GM23338 (cell line): ENCODE data around the gene EPHA4.

Source experiments
- CREB1 ChIP-seq: fragments of 250-450 bp; sonication (Bioruptor Pico); IDR thresholded peaks from 2 replicates; pipeline ENCODE4 v1.5.0; 2020; ENCODE audit warnings: low read depth, mild to moderate bottlenecking, moderate library complexity
- CTCF ChIP-seq, 2 experiments: fragments of 200-600 bp in 1 of 2; sonication (generic) in 1 of 2; conservative IDR thresholded peaks; 2 replicates each; pipeline versions ENCODE4 v1.5.1 to v1.6.1; 2016 to 2017; ENCODE audit warnings: antibody characterized with exemption in 2 of 2, low read depth in 2 of 2, mild to moderate bottlenecking in 2 of 2, moderate library complexity in 1 of 2
- EZH2 ChIP-seq: fragments of 200-600 bp; sonication (generic); IDR thresholded peaks from one replicate; pipeline ENCODE4 v1.8.0; 2017; ENCODE audit warnings: antibody characterized with exemption, mild to moderate bottlenecking, low read depth; ENCODE audit not compliant: unreplicated experiment
- EZH2phosphoT487 ChIP-seq: fragments of 200-600 bp; sonication (generic); IDR thresholded peaks from one replicate; pipeline ENCODE4 v1.8.1; 2018; ENCODE audit warnings: antibody characterized with exemption; ENCODE audit not compliant: unreplicated experiment
- JUNB ChIP-seq: IDR thresholded peaks from one replicate; pipeline ENCODE4 v1.6.1; 2016; ENCODE audit warnings: antibody characterized with exemption; ENCODE audit not compliant: unreplicated experiment
- POLR2AphosphoS5 ChIP-seq: IDR thresholded peaks from 2 replicates; pipeline ENCODE4 v1.6.1; 2016; ENCODE audit warnings: antibody characterized with exemption, low read depth
- STAT1 ChIP-seq: IDR thresholded peaks from one replicate; pipeline ENCODE4 v1.6.1; 2016; ENCODE audit warnings: antibody characterized with exemption; ENCODE audit not compliant: unreplicated experiment
- ZNF114 ChIP-seq: fragments of 250-450 bp; sonication (Bioruptor Pico); IDR thresholded peaks from 2 replicates; pipeline ENCODE4 v1.5.0; 2020; ENCODE audit warnings: mild to moderate bottlenecking, moderate library complexity
- ZNF331 ChIP-seq: fragments of 250-450 bp; sonication (Bioruptor Pico); IDR thresholded peaks from 2 replicates; pipeline ENCODE4 v1.5.0; 2020; ENCODE audit warnings: low read depth, mild to moderate bottlenecking, moderate library complexity
- TF ChIP-seq, protein P1 (sequence below): IDR thresholded peaks from one replicate; pipeline ENCODE4 v1.6.1; 2018; ENCODE audit warnings: antibody characterized with exemption; ENCODE audit not compliant: unreplicated experiment
- TF ChIP-seq, protein P2 (sequence below): IDR thresholded peaks from 2 replicates; pipeline ENCODE4 v1.6.1; 2016; ENCODE audit warnings: antibody characterized with exemption

GRCh38 chr2:221539246-221539645, 32.9 kb downstream of the EPHA4 start:
- TF ChIP-seq CTCF (conservative IDR thresholded peaks at IDR 0.05; ENCODE audit: low read depth in 2 of 2), result no peak
- TF ChIP-seq CREB1 (CRISPR knock-in tag), result no peak
- no peak for TF ChIP-seq POLR2AphosphoS5
- no peak for TF ChIP-seq EZH2phosphoT487
- TF ChIP-seq EZH2, result no peak
- TF ChIP-seq, protein P1, sequence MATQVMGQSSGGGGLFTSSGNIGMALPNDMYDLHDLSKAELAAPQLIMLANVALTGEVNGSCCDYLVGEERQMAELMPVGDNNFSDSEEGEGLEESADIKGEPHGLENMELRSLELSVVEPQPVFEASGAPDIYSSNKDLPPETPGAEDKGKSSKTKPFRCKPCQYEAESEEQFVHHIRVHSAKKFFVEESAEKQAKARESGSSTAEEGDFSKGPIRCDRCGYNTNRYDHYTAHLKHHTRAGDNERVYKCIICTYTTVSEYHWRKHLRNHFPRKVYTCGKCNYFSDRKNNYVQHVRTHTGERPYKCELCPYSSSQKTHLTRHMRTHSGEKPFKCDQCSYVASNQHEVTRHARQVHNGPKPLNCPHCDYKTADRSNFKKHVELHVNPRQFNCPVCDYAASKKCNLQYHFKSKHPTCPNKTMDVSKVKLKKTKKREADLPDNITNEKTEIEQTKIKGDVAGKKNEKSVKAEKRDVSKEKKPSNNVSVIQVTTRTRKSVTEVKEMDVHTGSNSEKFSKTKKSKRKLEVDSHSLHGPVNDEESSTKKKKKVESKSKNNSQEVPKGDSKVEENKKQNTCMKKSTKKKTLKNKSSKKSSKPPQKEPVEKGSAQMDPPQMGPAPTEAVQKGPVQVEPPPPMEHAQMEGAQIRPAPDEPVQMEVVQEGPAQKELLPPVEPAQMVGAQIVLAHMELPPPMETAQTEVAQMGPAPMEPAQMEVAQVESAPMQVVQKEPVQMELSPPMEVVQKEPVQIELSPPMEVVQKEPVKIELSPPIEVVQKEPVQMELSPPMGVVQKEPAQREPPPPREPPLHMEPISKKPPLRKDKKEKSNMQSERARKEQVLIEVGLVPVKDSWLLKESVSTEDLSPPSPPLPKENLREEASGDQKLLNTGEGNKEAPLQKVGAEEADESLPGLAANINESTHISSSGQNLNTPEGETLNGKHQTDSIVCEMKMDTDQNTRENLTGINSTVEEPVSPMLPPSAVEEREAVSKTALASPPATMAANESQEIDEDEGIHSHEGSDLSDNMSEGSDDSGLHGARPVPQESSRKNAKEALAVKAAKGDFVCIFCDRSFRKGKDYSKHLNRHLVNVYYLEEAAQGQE, result no peak
- TF ChIP-seq ZNF331 (CRISPR knock-in tag), result no peak
- TF ChIP-seq, protein P2, sequence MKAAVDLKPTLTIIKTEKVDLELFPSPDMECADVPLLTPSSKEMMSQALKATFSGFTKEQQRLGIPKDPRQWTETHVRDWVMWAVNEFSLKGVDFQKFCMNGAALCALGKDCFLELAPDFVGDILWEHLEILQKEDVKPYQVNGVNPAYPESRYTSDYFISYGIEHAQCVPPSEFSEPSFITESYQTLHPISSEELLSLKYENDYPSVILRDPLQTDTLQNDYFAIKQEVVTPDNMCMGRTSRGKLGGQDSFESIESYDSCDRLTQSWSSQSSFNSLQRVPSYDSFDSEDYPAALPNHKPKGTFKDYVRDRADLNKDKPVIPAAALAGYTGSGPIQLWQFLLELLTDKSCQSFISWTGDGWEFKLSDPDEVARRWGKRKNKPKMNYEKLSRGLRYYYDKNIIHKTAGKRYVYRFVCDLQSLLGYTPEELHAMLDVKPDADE, result no peak
- TF ChIP-seq ZNF114 (CRISPR knock-in tag), result no peak
- no peak for TF ChIP-seq STAT1
- no peak for TF ChIP-seq JUNB
